Heart left ventricle (tissue), 13 donors: ENCODE measurements around the gene DKKL1.

Experiments
- POLR2A ChIP-seq, 2 donors: fragments of 450-650 bp; IDR thresholded peaks; one replicate each; pipeline ENCODE4 v1.6.1; 2017; ENCODE audit warnings: antibody characterized with exemption in 2 of 2, mild to moderate bottlenecking in 2 of 2, moderate library complexity in 2 of 2
- TF ChIP-seq, protein P1 (sequence below), 12 donors: fragments of 200-600 bp; sonication (generic) in 4 of 12; IDR thresholded peaks; one replicate each; pipeline versions ENCODE4 v1.5.0 to v1.8.0; 2018 to 2022; ENCODE audit warnings: antibody characterized with exemption in 12 of 12, mild to moderate bottlenecking in 5 of 12
- donor health status: ischemic (EF 13 %, LVEDD 7.1; RV severe dilation, severe dysfunction).
- donor health status: DM: no; HTN: yes; CAD: no.
- donor health status: DM: no; HTN: no; CAD: no.
- donor health status: ischemic (EF 25% LVEDD 6.9; RV normal size, moderate dysfunction).
- donor health status: ischemic (EF 25% LVEDD 5.7; RV mildly dilated, moderate dysfunction).
- donor health status: ischemic (EF 35%, LVEDD 5.7; RV mildly dilated, moderate dysfunction).
- donor health status: nonischemic (EF 11% LVEDD 7.7; RV severe dilation, severe dysfunction).
- donor health status: DM: yes; HTN: yes; CAD: no.
- donor health status: PGD.
- donor health status: ischemic (EF 29% LVEDD 5.4; RV normal size, mild dysfunction).
- donor health status: nonischemic (EF 23%, LVEDD 6.1; RV moderate dilation, normal function).

DNA sequence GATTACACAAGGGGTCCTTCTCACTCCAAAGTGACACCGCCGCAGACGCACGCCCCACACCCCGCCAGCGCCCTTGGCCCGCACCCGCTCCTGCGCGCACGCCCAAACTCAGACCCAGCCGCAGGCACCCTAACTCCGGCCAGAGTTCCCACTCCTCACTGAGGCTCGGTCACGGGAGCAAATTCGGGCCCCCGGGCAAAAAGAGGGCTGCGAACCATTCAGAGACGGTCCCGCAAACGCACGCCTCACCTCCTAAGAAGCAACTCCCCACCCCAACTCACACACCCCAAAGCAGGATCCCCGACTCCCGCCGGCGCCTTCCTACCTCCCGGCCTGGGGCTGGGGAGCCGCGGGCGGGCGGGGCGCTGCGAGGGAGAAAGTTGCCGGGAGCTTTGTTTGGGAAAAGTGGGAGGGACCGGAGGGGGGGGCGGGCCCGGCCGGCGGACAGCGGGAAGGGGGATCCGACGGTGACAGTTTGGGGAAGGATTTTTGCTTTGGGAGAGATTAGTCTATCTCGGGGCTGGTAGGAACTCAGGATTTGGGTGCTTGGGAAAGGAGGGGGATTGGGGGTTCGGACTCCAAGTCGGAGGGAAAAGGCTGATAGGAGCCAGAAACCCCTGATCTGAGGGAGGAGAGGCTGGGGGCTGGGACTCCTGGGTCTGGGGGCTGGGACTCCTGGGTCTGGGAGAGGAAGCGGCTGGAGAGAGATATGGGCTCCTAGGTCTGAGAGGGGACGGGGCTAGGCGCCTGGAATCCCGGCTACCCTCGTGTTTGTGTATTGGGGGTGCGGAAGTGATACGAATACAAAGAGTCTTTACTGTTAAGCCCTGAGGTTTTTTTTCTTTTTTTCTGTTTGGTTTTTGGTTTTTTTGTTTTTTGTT, 1.4 kb upstream of the DKKL1 start, which contains the start of gene TEAD2:
- TF ChIP-seq, protein P1, sequence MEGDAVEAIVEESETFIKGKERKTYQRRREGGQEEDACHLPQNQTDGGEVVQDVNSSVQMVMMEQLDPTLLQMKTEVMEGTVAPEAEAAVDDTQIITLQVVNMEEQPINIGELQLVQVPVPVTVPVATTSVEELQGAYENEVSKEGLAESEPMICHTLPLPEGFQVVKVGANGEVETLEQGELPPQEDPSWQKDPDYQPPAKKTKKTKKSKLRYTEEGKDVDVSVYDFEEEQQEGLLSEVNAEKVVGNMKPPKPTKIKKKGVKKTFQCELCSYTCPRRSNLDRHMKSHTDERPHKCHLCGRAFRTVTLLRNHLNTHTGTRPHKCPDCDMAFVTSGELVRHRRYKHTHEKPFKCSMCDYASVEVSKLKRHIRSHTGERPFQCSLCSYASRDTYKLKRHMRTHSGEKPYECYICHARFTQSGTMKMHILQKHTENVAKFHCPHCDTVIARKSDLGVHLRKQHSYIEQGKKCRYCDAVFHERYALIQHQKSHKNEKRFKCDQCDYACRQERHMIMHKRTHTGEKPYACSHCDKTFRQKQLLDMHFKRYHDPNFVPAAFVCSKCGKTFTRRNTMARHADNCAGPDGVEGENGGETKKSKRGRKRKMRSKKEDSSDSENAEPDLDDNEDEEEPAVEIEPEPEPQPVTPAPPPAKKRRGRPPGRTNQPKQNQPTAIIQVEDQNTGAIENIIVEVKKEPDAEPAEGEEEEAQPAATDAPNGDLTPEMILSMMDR (IDR thresholded peaks at IDR 0.05), result no peak
- TF ChIP-seq POLR2A (IDR thresholded peaks at IDR 0.05), result peak in 1 of 2 donors; percentile 61
